H1 (cell line): Measurements from ENCODE around the gene TAGLN2.

Experiments
- CHD1 ChIP-seq: IDR thresholded peaks from 2 replicates; pipeline ENCODE4 v1.6.1; 2012; ENCODE audit warnings: low read depth, low read length, improper control_type of control experiment
- CTCF ChIP-seq, 3 experiments: IDR thresholded peaks; 1 replicate in 2 of 3; 2 replicates in 1 of 3; pipeline versions ENCODE4 v1.5.1 to v1.6.1; 2011; ENCODE audit warnings: low read length in 3 of 3, mild to moderate bottlenecking in 3 of 3, inconsistent platforms in 2 of 3, low read depth in 1 of 3, moderate library complexity in 1 of 3; ENCODE audit not compliant: insufficient read depth in 1 of 3; ENCODE audit errors: control extremely low read depth in 1 of 3
- ZNF274 ChIP-seq: IDR thresholded peaks from 2 replicates; pipeline ENCODE4 v1.7.0; 2012; ENCODE audit warnings: low read length, borderline replicate concordance; ENCODE audit errors: extremely low read depth

- TF ChIP-seq CTCF (IDR thresholded peaks at IDR 0.05; ENCODE audit: control extremely low read depth in 1 of 3, insufficient read depth in 1 of 3, low read depth in 1 of 3, low read length in 3 of 3) (no peak), ZNF274 (no peak), CHD1 (no peak)
Measured at GRCh38 chr1:159900755-159901360, 24.4 kb downstream of the TAGLN2 start.
